Activated effector memory CD4-positive, alpha-beta T cell treated with Interleukin-2 at 50 U/mL for 16 hours (primary cell): Measurements from ENCODE around the gene TMEM179.
"Not testable (repeated sequence)": the region's sequence is repeated elsewhere in the genome, so short reads cannot be mapped to it uniquely, and the experiment has no call there.

Experiments
- DNase-seq: peaks from one replicate; pipeline ENCODE4 v3.0.0-alpha.2; 2020

TMEM179 gene

GRCh38 chr14:104637546-104638003 lies 33.0 kb upstream of the TMEM179 start:
- DNase-seq, result no peak

GRCh38 chr14:104636846-104637545 lies 32.4 kb upstream of the TMEM179 start:
- not testable (repeated sequence) for DNase-seq

- DNase-seq, result no peak
These were observed 31.6 kb upstream of the TMEM179 start for GRCh38 chr14:104636131-104636530.

- no peak for DNase-seq
These were observed 31.1 kb upstream of the TMEM179 start for GRCh38 chr14:104635717-104636116.

GRCh38 chr14:104634886-104635570 lies 30.5 kb upstream of the TMEM179 start:
- no peak for DNase-seq

- DNase-seq, result no peak
These were observed 29.7 kb upstream of the TMEM179 start for GRCh38 chr14:104634138-104634760.

- DNase-seq, result no peak
These were observed 28.9 kb upstream of the TMEM179 start for GRCh38 chr14:104633276-104634137.

- no peak for DNase-seq
These were observed 28.2 kb upstream of the TMEM179 start for GRCh38 chr14:104632781-104633180.

- no peak for DNase-seq
These were observed 20.4 kb upstream of the TMEM179 start for GRCh38 chr14:104624939-104625338.

- DNase-seq, result no peak
These were observed 9.7 kb upstream of the TMEM179 start for GRCh38 chr14:104614126-104614812.

GRCh38 chr14:104611881-104612280 lies 7.3 kb upstream of the TMEM179 start:
- DNase-seq, result no peak

- no peak for DNase-seq
These were observed 6.3 kb upstream of the TMEM179 start for GRCh38 chr14:104610749-104611310.

- DNase-seq, result no peak
These were observed 5.1 kb upstream of the TMEM179 start for GRCh38 chr14:104609666-104610065.

GRCh38 chr14:104603711-104604401 lies 716 bp downstream of the TMEM179 start:
- no peak for DNase-seq

- DNase-seq, result no peak
These were observed 1.6 kb downstream of the TMEM179 start for GRCh38 chr14:104602933-104603325.

GRCh38 chr14:104602315-104602932 lies 2.1 kb downstream of the TMEM179 start:
- DNase-seq, result no peak

GRCh38 chr14:104601786-104602185 lies 2.8 kb downstream of the TMEM179 start:
- no peak for DNase-seq

- no peak for DNase-seq
These were observed 3.8 kb downstream of the TMEM179 start for GRCh38 chr14:104600805-104601204.

GRCh38 chr14:104600141-104600643 lies 4.4 kb downstream of the TMEM179 start:
- no peak for DNase-seq

- no peak for DNase-seq
These were observed 5.1 kb downstream of the TMEM179 start for GRCh38 chr14:104599446-104599845.

GRCh38 chr14:104598910-104599273 lies 5.7 kb downstream of the TMEM179 start:
- no peak for DNase-seq
